GM18526 (cell line): ENCODE measurements around the gene SOCS4.

ENCODE experiments used
- POLR2A ChIP-seq: IDR thresholded peaks from 3 replicates; pipeline ENCODE4 v1.6.1; 2011; ENCODE audit not compliant: insufficient read length; ENCODE audit errors: extremely low read depth

The SOCS4 gene

GRCh38 chr14:55047301-55048053 is 20.4 kb downstream of the SOCS4 start:
- no peak for TF ChIP-seq POLR2A

GRCh38 chr14:55048900-55049436 is 21.9 kb downstream of the SOCS4 start:
- TF ChIP-seq POLR2A: no peak

- TF ChIP-seq POLR2A: no peak
Measured at GRCh38 chr14:55051165-55051422, 24.1 kb downstream of the SOCS4 start.

GRCh38 chr14:55051423-55052268 is 24.6 kb downstream of the SOCS4 start, which contains the start of gene MAPK1IP1L:
Gene MAPK1IP1L (plus strand): TSS chr14:55051647. CDS start chr14:55061684, 10,037 bp downstream.
- TF ChIP-seq POLR2A: peak; percentile 97

- no peak for TF ChIP-seq POLR2A
Measured at GRCh38 chr14:55052269-55052930, 25.4 kb downstream of the SOCS4 start.

- TF ChIP-seq POLR2A: no peak
Measured at GRCh38 chr14:55053018-55053417, 26.0 kb downstream of the SOCS4 start.

- no peak for TF ChIP-seq POLR2A
Measured at GRCh38 chr14:55053500-55053899, 26.5 kb downstream of the SOCS4 start.

GRCh38 chr14:55054098-55054497 is 27.1 kb downstream of the SOCS4 start:
- TF ChIP-seq POLR2A: no peak

- no peak for TF ChIP-seq POLR2A
Measured at GRCh38 chr14:55057919-55058318, 30.9 kb downstream of the SOCS4 start.

GRCh38 chr14:55059333-55059732 is 32.3 kb downstream of the SOCS4 start:
- no peak for TF ChIP-seq POLR2A

GRCh38 chr14:55062517-55063351 is 35.7 kb downstream of the SOCS4 start:
- TF ChIP-seq POLR2A: no peak

- TF ChIP-seq POLR2A: no peak
Measured at GRCh38 chr14:55065411-55065810, 38.4 kb downstream of the SOCS4 start.

- TF ChIP-seq POLR2A: no peak
Measured at GRCh38 chr14:55066223-55066622, 39.2 kb downstream of the SOCS4 start.

- no peak for TF ChIP-seq POLR2A
Measured at GRCh38 chr14:55070981-55071411, 44.0 kb downstream of the SOCS4 start.
